Stimulated activated CD8-positive, alpha-beta memory T cell treated with anti-CD3 and anti-CD28 coated beads, Interleukin-4, amount 100 ng/mL, for 24 hours (primary cell): Measurements from ENCODE around the gene CYGB.
"Not testable (repeated sequence)": the region's sequence is repeated elsewhere in the genome, so short reads cannot be mapped to it uniquely, and the experiment has no call there.

Experiments
- DNase-seq: peaks from one replicate; pipeline ENCODE4 v3.0.0-alpha.2; 2020; ENCODE audit warnings: low read depth

CYGB gene

GRCh38 chr17:76538281-76538931 is 897 bp upstream of the CYGB start:
- no peak for DNase-seq

- no peak for DNase-seq
These were observed 276 bp downstream of the CYGB start for GRCh38 chr17:76537288-76537577.

- DNase-seq, result no peak
These were observed 810 bp downstream of the CYGB start for GRCh38 chr17:76536511-76537287.

- DNase-seq, result no peak
These were observed 1.6 kb downstream of the CYGB start for GRCh38 chr17:76535788-76536510.

- DNase-seq, result no peak
These were observed 2.4 kb downstream of the CYGB start for GRCh38 chr17:76534831-76535732.

GRCh38 chr17:76533640-76534359 is 3.7 kb downstream of the CYGB start:
- not testable (repeated sequence) for DNase-seq

- DNase-seq, result no peak
These were observed 5.3 kb downstream of the CYGB start for GRCh38 chr17:76532072-76532651.

- DNase-seq, result no peak
These were observed 5.9 kb downstream of the CYGB start for GRCh38 chr17:76531486-76532038.

- DNase-seq, result no peak
These were observed 6.6 kb downstream of the CYGB start for GRCh38 chr17:76530811-76531485.

- no peak for DNase-seq
These were observed 7.3 kb downstream of the CYGB start for GRCh38 chr17:76530095-76530723.

GRCh38 chr17:76529224-76530094 is 8.1 kb downstream of the CYGB start:
- DNase-seq, result no peak

GRCh38 chr17:76528528-76529223 is 8.8 kb downstream of the CYGB start:
- DNase-seq, result no peak

- DNase-seq, result no peak
These were observed 9.4 kb downstream of the CYGB start for GRCh38 chr17:76528156-76528527.

- no peak for DNase-seq
These were observed 9.9 kb downstream of the CYGB start for GRCh38 chr17:76527430-76528111.

- DNase-seq, result not testable (repeated sequence)
These were observed 10.5 kb downstream of the CYGB start for GRCh38 chr17:76527016-76527415.

GRCh38 chr17:76525513-76525833 is 12.0 kb downstream of the CYGB start:
- DNase-seq, result not testable (repeated sequence)

GRCh38 chr17:76524598-76525512 is 12.7 kb downstream of the CYGB start:
- no peak for DNase-seq
